HEK293 (cell line): ENCODE results near the gene IL25.
"Not testable (repeated sequence)": the region's sequence is repeated elsewhere in the genome, so short reads cannot be mapped to it uniquely, and the experiment has no call there.

Source experiments
- CTCF ChIA-PET: fragments of 350-600 bp; formaldehyde crosslinking; extraction: SDS; loops from one replicate; lab custom pipeline; 2021; ENCODE audit warnings: antibody characterized with exemption; lab: Yijun Ruan, JAX
- POLR2A ChIA-PET: fragments of 300-600 bp; formaldehyde crosslinking; extraction: SDS; loops from one replicate; lab custom pipeline; 2020; ENCODE audit warnings: antibody characterized with exemption, inconsistent platforms; lab: Yijun Ruan, JAX
- H3K27ac ChIP-seq: fragments of 200-500 bp; sonication (Bioruptor generic); 2 replicates; pipeline ENCODE4 v1.5.1; 2014; ENCODE audit warnings: low read depth, low read length, control low read depth, inconsistent platforms; ENCODE audit errors: extremely low read depth
- H3K36me3 ChIP-seq, 2 experiments: fragments of 200-500 bp in 1 of 2; sonication (Bioruptor generic) in 1 of 2; 1 replicate in 1 of 2; 2 replicates in 1 of 2; pipeline ENCODE4 v1.5.1; 2014 to 2017; ENCODE audit warnings: inconsistent platforms in 2 of 2, low read length in 2 of 2; ENCODE audit not compliant: control insufficient read depth in 2 of 2, insufficient read depth in 1 of 2
- H3K4me1 ChIP-seq: fragments of 200-500 bp; sonication (Bioruptor generic); 2 replicates; pipeline ENCODE4 v1.5.1; 2014; ENCODE audit warnings: mild to moderate bottlenecking, low read length, inconsistent platforms; ENCODE audit not compliant: control insufficient read depth, insufficient read depth
- H3K4me3 ChIP-seq: 2 replicates; pipeline ENCODE4 v1.5.1; 2011; ENCODE audit warnings: low read depth, mild to moderate bottlenecking, control low read depth, low read length, moderate library complexity
- H3K9me3 ChIP-seq: fragments of 200-500 bp; sonication (Bioruptor generic); 2 replicates; pipeline ENCODE4 v1.5.1; 2014; ENCODE audit warnings: low read depth, low read length, inconsistent platforms; ENCODE audit not compliant: control insufficient read depth, insufficient read depth
- PRDM10 ChIP-seq: fragments of 450-650 bp; formaldehyde crosslinking; IDR thresholded peaks from 2 replicates; pipeline ENCODE4 v1.5.1; 2016; ENCODE audit warnings: missing biosample characterization, missing genetic modification characterization
- ZBTB21 ChIP-seq: fragments of 450-650 bp; formaldehyde crosslinking; IDR thresholded peaks from 2 replicates; pipeline ENCODE4 v1.5.1; 2017; ENCODE audit warnings: missing biosample characterization, missing genetic modification characterization
- ZBTB6 ChIP-seq: fragments of 450-650 bp; formaldehyde crosslinking; IDR thresholded peaks from 2 replicates; pipeline ENCODE4 v1.5.1; 2017; ENCODE audit warnings: missing biosample characterization, missing genetic modification characterization
- ZNF19 ChIP-seq: fragments of 450-650 bp; formaldehyde crosslinking; IDR thresholded peaks from 2 replicates; pipeline ENCODE4; 2016; ENCODE audit warnings: missing biosample characterization, missing genetic modification characterization, low read depth
- ZNF239 ChIP-seq: fragments of 450-650 bp; formaldehyde crosslinking; IDR thresholded peaks from 2 replicates; pipeline ENCODE4 v1.5.1; 2016; ENCODE audit warnings: missing biosample characterization, missing genetic modification characterization
- ZNF391 ChIP-seq: fragments of 450-650 bp; formaldehyde crosslinking; IDR thresholded peaks from 2 replicates; pipeline ENCODE4 v1.5.1; 2016; ENCODE audit warnings: low read depth, missing biosample characterization, missing genetic modification characterization, borderline replicate concordance
- ZNF423 ChIP-seq: fragments of 450-650 bp; formaldehyde crosslinking; IDR thresholded peaks from 2 replicates; pipeline ENCODE4 v1.5.1; 2016; ENCODE audit warnings: missing biosample characterization, missing genetic modification characterization
- ZNF544 ChIP-seq: fragments of 450-650 bp; formaldehyde crosslinking; IDR thresholded peaks from 2 replicates; pipeline ENCODE4 v1.5.0; 2017; ENCODE audit warnings: missing biosample characterization, missing genetic modification characterization
- ZNF629 ChIP-seq: fragments of 450-650 bp; formaldehyde crosslinking; IDR thresholded peaks from 2 replicates; pipeline ENCODE4 v1.5.1; 2017; ENCODE audit warnings: missing biosample characterization, missing genetic modification characterization
- ZNF768 ChIP-seq: fragments of 450-650 bp; formaldehyde crosslinking; IDR thresholded peaks from 2 replicates; pipeline ENCODE4 v1.5.1; 2018; ENCODE audit warnings: missing biosample characterization, mild to moderate bottlenecking, missing genetic modification characterization
- ZNF777 ChIP-seq: fragments of 450-650 bp; formaldehyde crosslinking; IDR thresholded peaks from 2 replicates; pipeline ENCODE4 v1.5.1; 2017; ENCODE audit warnings: missing biosample characterization, missing genetic modification characterization, borderline replicate concordance
- TF ChIP-seq, protein P1 (sequence below): fragments of 450-650 bp; formaldehyde crosslinking; IDR thresholded peaks from 2 replicates; pipeline ENCODE4 v1.5.1; 2016; ENCODE audit warnings: missing biosample characterization, missing genetic modification characterization, low read depth
- TF ChIP-seq, protein P2 (sequence below): fragments of 450-650 bp; formaldehyde crosslinking; IDR thresholded peaks from 2 replicates; pipeline ENCODE4 v1.5.1; 2016; ENCODE audit warnings: missing biosample characterization, missing genetic modification characterization, borderline replicate concordance

Gene IL25

GRCh38 chr14:23385244-23385641 is 12.6 kb downstream of the IL25 start:
- no peaks in the 10 kb centered on the region for H3K4me1 ChIP-seq
- H3K36me3 ChIP-seq: no peaks in the 10 kb centered on the region
- no peak overlapping the region for H3K4me3 ChIP-seq
- no peaks in the 10 kb centered on the region for H3K9me3 ChIP-seq
- TF ChIP-seq, protein P1, sequence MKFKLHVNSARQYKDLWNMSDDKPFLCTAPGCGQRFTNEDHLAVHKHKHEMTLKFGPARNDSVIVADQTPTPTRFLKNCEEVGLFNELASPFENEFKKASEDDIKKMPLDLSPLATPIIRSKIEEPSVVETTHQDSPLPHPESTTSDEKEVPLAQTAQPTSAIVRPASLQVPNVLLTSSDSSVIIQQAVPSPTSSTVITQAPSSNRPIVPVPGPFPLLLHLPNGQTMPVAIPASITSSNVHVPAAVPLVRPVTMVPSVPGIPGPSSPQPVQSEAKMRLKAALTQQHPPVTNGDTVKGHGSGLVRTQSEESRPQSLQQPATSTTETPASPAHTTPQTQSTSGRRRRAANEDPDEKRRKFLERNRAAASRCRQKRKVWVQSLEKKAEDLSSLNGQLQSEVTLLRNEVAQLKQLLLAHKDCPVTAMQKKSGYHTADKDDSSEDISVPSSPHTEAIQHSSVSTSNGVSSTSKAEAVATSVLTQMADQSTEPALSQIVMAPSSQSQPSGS (tag by site-specific recombination): peak; percentile 91
- TF ChIP-seq ZNF777 (tag by site-specific recombination) (no peak), ZBTB21 (tag by site-specific recombination) (peak; percentile 67), ZNF423 (tag by site-specific recombination) (no peak), ZNF19 (tag by site-specific recombination) (no peak), ZNF544 (tag by site-specific recombination) (no peak), ZNF768 (tag by site-specific recombination) (no peak), ZNF391 (no peak), ZBTB6 (tag by site-specific recombination) (no peak), ZNF239 (tag by site-specific recombination) (peak; percentile 65; the same call in 1 of the 2 replicates), ZNF629 (tag by site-specific recombination) (peak; percentile 82)
- TF ChIP-seq, protein P2, sequence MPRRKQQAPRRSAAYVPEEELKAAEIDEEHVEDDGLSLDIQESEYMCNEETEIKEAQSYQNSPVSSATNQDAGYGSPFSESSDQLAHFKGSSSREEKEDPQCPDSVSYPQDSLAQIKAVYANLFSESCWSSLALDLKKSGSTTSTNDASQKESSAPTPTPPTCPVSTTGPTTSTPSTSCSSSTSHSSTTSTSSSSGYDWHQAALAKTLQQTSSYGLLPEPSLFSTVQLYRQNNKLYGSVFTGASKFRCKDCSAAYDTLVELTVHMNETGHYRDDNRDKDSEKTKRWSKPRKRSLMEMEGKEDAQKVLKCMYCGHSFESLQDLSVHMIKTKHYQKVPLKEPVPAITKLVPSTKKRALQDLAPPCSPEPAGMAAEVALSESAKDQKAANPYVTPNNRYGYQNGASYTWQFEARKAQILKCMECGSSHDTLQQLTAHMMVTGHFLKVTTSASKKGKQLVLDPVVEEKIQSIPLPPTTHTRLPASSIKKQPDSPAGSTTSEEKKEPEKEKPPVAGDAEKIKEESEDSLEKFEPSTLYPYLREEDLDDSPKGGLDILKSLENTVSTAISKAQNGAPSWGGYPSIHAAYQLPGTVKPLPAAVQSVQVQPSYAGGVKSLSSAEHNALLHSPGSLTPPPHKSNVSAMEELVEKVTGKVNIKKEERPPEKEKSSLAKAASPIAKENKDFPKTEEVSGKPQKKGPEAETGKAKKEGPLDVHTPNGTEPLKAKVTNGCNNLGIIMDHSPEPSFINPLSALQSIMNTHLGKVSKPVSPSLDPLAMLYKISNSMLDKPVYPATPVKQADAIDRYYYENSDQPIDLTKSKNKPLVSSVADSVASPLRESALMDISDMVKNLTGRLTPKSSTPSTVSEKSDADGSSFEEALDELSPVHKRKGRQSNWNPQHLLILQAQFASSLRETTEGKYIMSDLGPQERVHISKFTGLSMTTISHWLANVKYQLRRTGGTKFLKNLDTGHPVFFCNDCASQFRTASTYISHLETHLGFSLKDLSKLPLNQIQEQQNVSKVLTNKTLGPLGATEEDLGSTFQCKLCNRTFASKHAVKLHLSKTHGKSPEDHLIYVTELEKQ: no peak
- TF ChIP-seq, all 188 proteins: peak for 4
- H3K27ac ChIP-seq: no peak overlapping the region
- ChIA-PET POLR2A (no interaction called here), CTCF (interaction anchor here (0.5 to 1.3 kb wide), 4 partner anchors 25 to 264 kb away, joined by 3 to 4 read pairs (median 3); no protein-coding TSS in a partner anchor)

DNA sequence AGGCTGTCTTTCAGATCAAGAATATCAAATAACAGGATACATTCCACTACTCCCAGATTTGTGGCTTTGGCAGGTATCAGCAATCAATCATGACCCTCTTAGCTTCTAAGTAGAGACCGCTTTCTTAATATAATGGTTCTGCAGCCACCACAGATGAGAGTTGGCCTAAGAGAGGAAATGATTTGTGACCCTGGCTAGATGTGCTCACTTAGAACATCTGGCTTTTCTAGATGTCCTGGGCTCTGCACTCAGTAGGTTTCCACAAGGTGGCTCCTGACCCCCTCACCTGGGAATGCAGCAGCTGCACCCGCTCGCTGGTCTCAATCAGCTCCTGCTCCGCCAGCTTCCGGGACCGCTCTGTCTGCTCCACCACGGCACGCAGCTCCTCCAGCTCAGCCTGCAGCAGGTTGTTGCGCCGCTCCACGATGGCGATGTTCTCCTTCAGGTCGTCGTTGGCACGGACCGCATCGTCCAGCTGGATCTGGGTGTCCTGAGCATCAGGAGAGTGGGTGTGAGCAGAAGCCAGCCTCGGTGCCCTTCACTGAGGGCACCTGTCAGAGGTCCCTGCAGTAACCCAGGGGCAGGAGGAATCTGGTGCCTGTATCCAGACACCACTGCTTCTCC is 13.1 kb downstream of the IL25 start:
- Histone ChIP-seq H3K4me1 (no peaks in the 10 kb centered on the region), H3K36me3 (no peaks in the 10 kb centered on the region), H3K27ac (no peak overlapping the region), H3K4me3 (no peak overlapping the region), H3K9me3 (no peaks in the 10 kb centered on the region)
- CTCF ChIA-PET: interaction anchor here (1.1 to 1.3 kb wide), 3 partner anchors 25 to 264 kb away, joined by 3 to 4 read pairs (median 3); no protein-coding TSS in a partner anchor
- POLR2A ChIA-PET: no interaction called here
- no peak for TF ChIP-seq PRDM10 (tag by site-specific recombination)

DNA sequence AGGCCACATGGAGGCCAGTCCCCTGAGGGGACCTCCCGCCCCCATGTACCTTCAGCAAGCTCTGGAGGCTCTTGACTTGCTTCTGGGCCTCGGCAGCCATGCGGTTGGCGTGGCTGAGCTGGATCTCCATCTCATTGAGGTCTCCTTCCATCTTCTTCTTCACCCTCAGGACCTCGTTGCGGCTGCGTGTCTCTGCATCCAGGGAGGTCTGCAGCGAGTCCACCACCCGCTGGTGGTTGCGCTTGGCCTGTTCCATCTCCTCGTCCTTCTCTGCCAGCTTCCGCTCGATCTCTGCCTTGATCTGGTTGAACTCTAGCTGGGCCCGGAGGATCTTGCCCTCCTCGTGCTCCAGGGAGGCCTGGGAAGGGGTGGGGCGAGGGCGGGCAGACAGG is 13.7 kb downstream of the IL25 start:
- POLR2A ChIA-PET, H3K27ac ChIP-seq, H3K4me1 ChIP-seq, H3K9me3 ChIP-seq, H3K36me3 ChIP-seq, H3K4me3 ChIP-seq: not testable (repeated sequence)
- CTCF ChIA-PET: interaction anchor here (1.3 to 1.5 kb wide), 2 partner anchors 26 to 59 kb away, joined by 3 to 4 read pairs; no protein-coding TSS in a partner anchor
